Keratinocyte (primary cell): ENCODE data around the gene CHST15. TPM values are rescaled to one million over a fixed set of nuclear protein-coding genes. Genes with fewer than 3 reads are reported as not detected.

Experiments
- DNase-seq: peaks from one replicate; pipeline ENCODE4 v3.0.0-alpha.2; 2011; ENCODE audit warnings: low read depth, missing footprints, low spot score
- FAIRE-seq: peaks from 2 replicates; lab custom pipeline; 2011; peaks lifted over from hg19 to GRCh38; lab: Jason Lieb, UNC
- H2AFZ ChIP-seq: 2 replicates; pipeline ENCODE4 v1.6.0; 2012; ENCODE audit warnings: low read length, control low read depth, inconsistent platforms; ENCODE audit not compliant: control insufficient read depth
- H3K27ac ChIP-seq: 2 replicates; pipeline ENCODE4 v1.5.1; 2011; ENCODE audit warnings: low read length; ENCODE audit not compliant: control insufficient read depth, insufficient read depth
- H3K27me3 ChIP-seq: 3 replicates; pipeline ENCODE4 v1.6.0; 2011; ENCODE audit warnings: low read length; ENCODE audit not compliant: control insufficient read depth, insufficient read depth; ENCODE audit errors: extremely low read depth
- H3K36me3 ChIP-seq, 2 experiments: 2 replicates in 1 of 2; 3 replicates in 1 of 2; pipeline ENCODE4 v1.5.1; 2011; ENCODE audit warnings: low read length in 2 of 2, mild to moderate bottlenecking in 1 of 2; ENCODE audit not compliant: control insufficient read depth in 2 of 2, insufficient read depth in 2 of 2; ENCODE audit errors: extremely low read depth in 1 of 2
- H3K4me1 ChIP-seq: 3 replicates; pipeline ENCODE4 v1.5.1; 2011; ENCODE audit warnings: low read length; ENCODE audit not compliant: control insufficient read depth, insufficient read depth; ENCODE audit errors: extremely low read depth
- H3K4me2 ChIP-seq: 3 replicates; pipeline ENCODE4 v1.6.0; 2011; ENCODE audit warnings: low read depth, low read length; ENCODE audit not compliant: control insufficient read depth, insufficient read depth; ENCODE audit errors: extremely low read depth
- H3K4me3 ChIP-seq, 3 experiments: fragments of 200-600 bp in 1 of 3; sonication (generic) in 1 of 3; 2 replicates in 2 of 3; 3 replicates in 1 of 3; pipeline ENCODE4 v1.5.1; 2011 to 2016; ENCODE audit warnings: low read length in 3 of 3, mild to moderate bottlenecking in 3 of 3, control low read depth in 2 of 3, inconsistent platforms in 1 of 3, low read depth in 1 of 3, mixed read lengths in 1 of 3, mixed run types in 1 of 3, moderate library complexity in 1 of 3; ENCODE audit not compliant: control insufficient read depth in 2 of 3, insufficient read depth in 2 of 3; ENCODE audit errors: extremely low read depth in 1 of 3
- H3K79me2 ChIP-seq: 2 replicates; pipeline ENCODE4 v1.6.0; 2012; ENCODE audit warnings: low read length; ENCODE audit not compliant: control insufficient read depth, insufficient read depth
- H3K9ac ChIP-seq: 3 replicates; pipeline ENCODE4 v1.6.0; 2011; ENCODE audit warnings: low read length; ENCODE audit not compliant: control insufficient read depth, insufficient read depth; ENCODE audit errors: extremely low read depth
- H3K9me1 ChIP-seq: 3 replicates; pipeline ENCODE4 v1.6.0; 2011; ENCODE audit warnings: low read length; ENCODE audit not compliant: control insufficient read depth, insufficient read depth; ENCODE audit errors: extremely low read depth
- H3K9me3 ChIP-seq: 2 replicates; pipeline ENCODE4 v1.5.1; 2012; ENCODE audit warnings: low read depth, low read length; ENCODE audit not compliant: control insufficient read depth
- H4K20me1 ChIP-seq: 3 replicates; pipeline ENCODE4 v1.6.0; 2011; ENCODE audit warnings: low read length; ENCODE audit not compliant: control insufficient read depth, insufficient read depth; ENCODE audit errors: extremely low read depth
- CTCF ChIP-seq, 3 experiments: IDR thresholded peaks in 1 of 3; conservative IDR thresholded peaks in 1 of 3; optimal IDR thresholded peaks in 1 of 3; 2 replicates in 2 of 3; 3 replicates in 1 of 3; pipeline versions ENCODE3 to v1.5.1; 2011; ENCODE audit warnings: low read length in 3 of 3, mild to moderate bottlenecking in 3 of 3, moderate library complexity in 2 of 3, control low read depth in 1 of 3, inconsistent platforms in 1 of 3; ENCODE audit not compliant: insufficient read depth in 2 of 3; ENCODE audit errors: extremely low read depth in 1 of 3
- EZH2 ChIP-seq: IDR thresholded peaks from one replicate; pipeline ENCODE4 v1.6.1; 2012; ENCODE audit warnings: inconsistent platforms, mild to moderate bottlenecking, low read length, moderate library complexity
- dilution Hi-C: fragments of 300-500 bp; cut with MboI; formaldehyde crosslinking; loops from one replicate; pipeline ENCODE4 v1.7.0; 2020; ENCODE audit warnings: low sequenced_read_pairs; ENCODE audit not compliant: extremely low pct_ligation_motif_present
- polyA plus RNA-seq, 5 experiments: library from polyadenylated mRNA; depleted of rRNA in 3 of 5; stranded (reverse) in 3 of 5; stranded (forward) in 1 of 5; unstranded in 1 of 5; fragments of >200 nt; gene quantifications; 1 replicate in 1 of 5; 2 replicates in 3 of 5; 3 replicates in 1 of 5; pipeline versions ENCODE4 v1.2.1 to v1.2.3, GENCODE V29; 2011 to 2012; ENCODE audit warnings: missing spikeins in 2 of 5, low read depth in 1 of 5, low replicate concordance in 1 of 5

The CHST15 gene
- polyA plus RNA-seq, 1 donor (not counting 4 experiments of a cell fraction or from before 2014, with no cell fraction given), result 24.5 TPM

GRCh38 chr10:124007102-124007772 is 86.2 kb downstream of the CHST15 start:
- H3K79me2 ChIP-seq, result no peaks in the 10 kb centered on the region
- no peak overlapping the region for H3K4me3 ChIP-seq
- dilution Hi-C loops, result no loop called here
- H3K36me3 ChIP-seq, result peaks cover 24 to 29% of the 10 kb centered on the region in 2 experiments
- H3K4me1 ChIP-seq, result no peaks in the 10 kb centered on the region
- H3K27me3 ChIP-seq, result no peaks in the 10 kb centered on the region
- H3K9me3 ChIP-seq, result no peaks in the 10 kb centered on the region
- no peak overlapping the region for H3K4me2 ChIP-seq
- no peak overlapping the region for H3K9ac ChIP-seq
- H4K20me1 ChIP-seq, result no peaks in the 10 kb centered on the region
- no peak overlapping the region for H3K27ac ChIP-seq
- TF ChIP-seq CTCF (optimal IDR thresholded peaks at IDR 0.05 in 1 of 3, IDR thresholded peaks at IDR 0.05 in 1 of 3, conservative IDR thresholded peaks at IDR 0.05 in 1 of 3; ENCODE audit: extremely low read depth in 1 of 3, insufficient read depth in 2 of 3, low read length in 3 of 3) (no peak), EZH2 (no peak)
- no peaks in the 10 kb centered on the region for H3K9me1 ChIP-seq
- no peak overlapping the region for H2AFZ ChIP-seq
- FAIRE-seq, result no peak
- DNase-seq, result no peak

- H3K4me1 ChIP-seq, result no peaks in the 10 kb centered on the region
- no peak overlapping the region for H3K27ac ChIP-seq
- no peak overlapping the region for H3K4me3 ChIP-seq
- H3K36me3 ChIP-seq, result peaks cover 24 to 27% of the 10 kb centered on the region in 2 experiments
- FAIRE-seq (no peak), DNase-seq (no peak)
- no peak overlapping the region for H2AFZ ChIP-seq
- no peak for TF ChIP-seq CTCF (optimal IDR thresholded peaks at IDR 0.05 in 1 of 3, IDR thresholded peaks at IDR 0.05 in 1 of 3, conservative IDR thresholded peaks at IDR 0.05 in 1 of 3; ENCODE audit: extremely low read depth in 1 of 3, insufficient read depth in 2 of 3, low read length in 3 of 3)
- no peak for TF ChIP-seq EZH2
- no peaks in the 10 kb centered on the region for H3K27me3 ChIP-seq
- H3K79me2 ChIP-seq, result no peaks in the 10 kb centered on the region
- H3K9me1 ChIP-seq, result no peaks in the 10 kb centered on the region
- H4K20me1 ChIP-seq, result no peaks in the 10 kb centered on the region
- dilution Hi-C loops, result no loop called here
- H3K9me3 ChIP-seq, result no peaks in the 10 kb centered on the region
- no peak overlapping the region for H3K9ac ChIP-seq
- H3K4me2 ChIP-seq, result no peak overlapping the region
Observed at GRCh38 chr10:124006526-124006925, 86.9 kb downstream of the CHST15 start.
